ENCODE data around the gene DLX1. TPM values are rescaled to one million over a fixed set of nuclear protein-coding genes. Genes with fewer than 3 reads are reported as not detected.

The DLX1 gene
- total RNA-seq, 4 donors from 2014 or later: 0.23 to 1.4 (median 0.79) TPM

GRCh38 chr2:172101821-172102390 is 16.6 kb downstream of the DLX1 start:
- peak in 1 of 2 donors; percentile 87 for DNase-seq (ENCODE audit: low spot score in 2 of 2)
- TF ChIP-seq POLR2A (IDR thresholded peaks at IDR 0.05) (no peak), CTCF (IDR thresholded peaks at IDR 0.05) (no peak)
- peak overlapping the region; percentile 24 for H3K4me3 ChIP-seq (ENCODE audit: low read depth, poor library complexity, severe bottlenecking)
- intact Hi-C loops (cut with DNase I; ENCODE audit: low total_unique reads): loop anchor here (5.0 to 10.0 kb wide), 2 partner anchors 290 to 397 kb away; no protein-coding TSS in a partner anchor
- 1% methylated on average over 33 to 34 of the region's 36 CpGs for WGBS, 2 donors

- 1% methylated on average over 56 to 63 of the region's 74 CpGs for WGBS, 2 donors
- intact Hi-C loops (cut with DNase I; ENCODE audit: low total_unique reads): loop anchor here (5.0 to 10.0 kb wide), 2 partner anchors 290 to 398 kb away; no protein-coding TSS in a partner anchor
- DNase-seq (ENCODE audit: low spot score in 2 of 2): peak; percentile 74 to 95
Observed at GRCh38 chr2:172102391-172103359, 17.4 kb downstream of the DLX1 start, which contains the start of gene DLX2. Gene DLX2 (minus strand): TSS chr2:172102900. CDS start chr2:172102538, 362 bp downstream.

GRCh38 chr2:172103471-172104272 is 18.4 kb downstream of the DLX1 start:
- TF ChIP-seq CTCF (IDR thresholded peaks at IDR 0.05) (peak in 1 of 3 donors; percentile 69), POLR2A (IDR thresholded peaks at IDR 0.05) (no peak)
- WGBS, 2 donors: 3 to 5% methylated on average over 25 of the region's 25 CpGs
- no peak overlapping the region for H3K4me3 ChIP-seq (ENCODE audit: low read depth, poor library complexity, severe bottlenecking)
- peak in 1 of 2 donors; percentile 96 for DNase-seq (ENCODE audit: low spot score in 2 of 2)
- intact Hi-C loops (cut with DNase I; ENCODE audit: low total_unique reads): loop anchor here (5.0 to 10.0 kb wide), 2 partner anchors 291 to 399 kb away; no protein-coding TSS in a partner anchor

More at GRCh38 chr2:172102391-172103359, 17.4 kb downstream of the DLX1 start, which contains the start of gene DLX2:
- H3K4me3 ChIP-seq (ENCODE audit: low read depth, poor library complexity, severe bottlenecking): peak within 1 kb of the TSS; percentile 24
- TF ChIP-seq POLR2A (IDR thresholded peaks at IDR 0.05) (no peak), CTCF (IDR thresholded peaks at IDR 0.05) (no peak)

GRCh38 chr2:172105471-172106107 is 20.3 kb downstream of the DLX1 start:
- TF ChIP-seq CTCF (IDR thresholded peaks at IDR 0.05) (no peak), POLR2A (IDR thresholded peaks at IDR 0.05) (no peak)
- 23 to 27% methylated on average over 23 of the region's 23 CpGs for WGBS, 2 donors
- no peak for DNase-seq (ENCODE audit: low spot score in 2 of 2)
- intact Hi-C loops (cut with DNase I; ENCODE audit: low total_unique reads): loop anchor here (10.0 kb wide), 1 partner anchor 401 kb away; no protein-coding TSS in a partner anchor
- no peak overlapping the region for H3K4me3 ChIP-seq (ENCODE audit: low read depth, poor library complexity, severe bottlenecking)

Data from lower leg skin (tissue), 4 donors.